ENCODE data around the gene RFX8.

DNA sequence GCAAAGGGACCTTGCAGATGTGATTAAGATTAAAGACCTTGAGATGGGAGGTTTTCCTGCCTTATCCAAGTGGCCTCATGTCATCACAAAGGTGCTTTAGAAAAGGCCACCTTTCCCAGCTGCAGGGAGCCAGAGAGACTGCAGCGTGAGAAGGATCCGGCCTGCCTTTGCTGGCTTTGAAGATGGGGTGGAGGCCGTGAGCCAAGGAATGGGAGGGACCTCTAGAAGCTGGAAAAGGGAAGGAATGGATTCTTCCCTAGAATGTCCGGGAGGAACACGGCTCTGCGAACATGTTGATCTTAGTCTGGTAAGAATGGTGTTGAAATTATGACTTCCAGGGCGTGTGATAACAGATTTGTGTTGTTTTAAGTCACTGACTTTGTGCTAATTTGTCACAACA, 47.7 kb downstream of the RFX8 start:
- TF ChIP-seq, protein P1, sequence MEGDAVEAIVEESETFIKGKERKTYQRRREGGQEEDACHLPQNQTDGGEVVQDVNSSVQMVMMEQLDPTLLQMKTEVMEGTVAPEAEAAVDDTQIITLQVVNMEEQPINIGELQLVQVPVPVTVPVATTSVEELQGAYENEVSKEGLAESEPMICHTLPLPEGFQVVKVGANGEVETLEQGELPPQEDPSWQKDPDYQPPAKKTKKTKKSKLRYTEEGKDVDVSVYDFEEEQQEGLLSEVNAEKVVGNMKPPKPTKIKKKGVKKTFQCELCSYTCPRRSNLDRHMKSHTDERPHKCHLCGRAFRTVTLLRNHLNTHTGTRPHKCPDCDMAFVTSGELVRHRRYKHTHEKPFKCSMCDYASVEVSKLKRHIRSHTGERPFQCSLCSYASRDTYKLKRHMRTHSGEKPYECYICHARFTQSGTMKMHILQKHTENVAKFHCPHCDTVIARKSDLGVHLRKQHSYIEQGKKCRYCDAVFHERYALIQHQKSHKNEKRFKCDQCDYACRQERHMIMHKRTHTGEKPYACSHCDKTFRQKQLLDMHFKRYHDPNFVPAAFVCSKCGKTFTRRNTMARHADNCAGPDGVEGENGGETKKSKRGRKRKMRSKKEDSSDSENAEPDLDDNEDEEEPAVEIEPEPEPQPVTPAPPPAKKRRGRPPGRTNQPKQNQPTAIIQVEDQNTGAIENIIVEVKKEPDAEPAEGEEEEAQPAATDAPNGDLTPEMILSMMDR (IDR thresholded peaks at IDR 0.05): no peak
- no peak for TF ChIP-seq EP300 (IDR thresholded peaks at IDR 0.05)
- TF ChIP-seq POLR2A (IDR thresholded peaks at IDR 0.05): no peak

All from sigmoid colon (tissue), 4 donors.